T-helper 22 cell (primary cell): ENCODE data around the gene LPAR6.

Source experiments
- DNase-seq: peaks from one replicate; pipeline ENCODE4 v3.0.0-alpha.2; 2020; ENCODE audit warnings: low read depth

The LPAR6 gene

DNA sequence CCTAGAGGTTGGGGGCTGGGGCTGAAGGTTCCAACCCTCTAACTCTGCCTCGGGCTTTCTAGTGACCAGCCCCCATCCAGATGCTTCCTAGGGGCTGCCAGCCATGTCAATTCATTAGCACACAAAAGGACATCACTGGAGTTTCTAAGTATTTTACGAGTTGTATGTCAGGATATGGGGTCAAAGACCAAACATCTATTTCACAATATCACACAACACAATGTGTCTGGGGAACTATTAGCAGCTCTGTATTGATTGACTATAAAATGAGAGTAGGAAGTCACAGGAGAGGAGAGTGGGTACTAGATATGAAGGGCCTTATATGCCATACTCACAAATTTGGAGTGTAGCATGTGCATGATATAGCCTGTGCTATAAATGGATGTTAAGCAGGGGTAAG, 42.1 kb downstream of the LPAR6 start:
- DNase-seq, result no peak

DNA sequence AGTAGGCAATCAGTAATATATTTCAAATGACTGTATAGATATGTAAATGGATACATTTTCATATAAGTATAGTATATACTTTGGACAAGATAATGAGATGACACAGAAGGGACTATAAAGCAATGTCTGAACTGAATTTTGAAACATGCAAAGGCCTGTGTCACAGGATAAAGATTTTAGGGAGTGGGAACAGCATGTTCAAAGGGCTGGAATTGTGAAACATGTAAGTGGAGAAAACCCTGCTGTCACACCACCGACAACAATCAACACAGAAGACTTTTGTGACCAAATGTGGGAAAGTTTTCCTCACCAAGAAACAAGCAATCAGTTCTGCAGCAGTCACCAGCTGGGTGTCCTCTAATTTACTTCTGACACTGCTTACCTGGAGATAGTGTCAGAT, 42.9 kb downstream of the LPAR6 start:
- no peak for DNase-seq
